ENCODE measurements around the gene PCGF3. TPM values are rescaled to one million over a fixed set of nuclear protein-coding genes. Genes with fewer than 3 reads are reported as not detected.

PCGF3 gene
- total RNA-seq, 1 experiment from 2014 or later: 66.3 TPM

DNA sequence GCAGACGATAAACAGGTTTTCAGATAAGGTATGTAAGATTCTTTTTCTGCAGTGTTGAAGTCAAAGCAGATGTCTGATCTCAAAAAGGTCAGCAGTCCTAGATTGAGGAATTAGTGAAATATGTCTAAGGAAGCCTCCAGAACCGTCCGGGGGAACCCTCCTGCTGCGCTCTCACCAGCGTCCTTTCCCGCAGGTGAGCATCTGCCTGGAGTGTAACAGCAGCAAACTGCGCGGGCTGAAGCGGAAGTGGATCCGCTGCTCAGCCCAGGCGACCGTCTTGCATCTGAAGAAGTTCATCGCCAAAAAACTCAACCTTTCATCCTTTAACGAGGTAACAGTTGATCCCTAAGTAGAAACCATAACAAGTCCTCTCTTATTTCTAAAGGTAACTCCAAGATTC is 55.5 kb downstream of the PCGF3 start (continued):
- no peak for TF ChIP-seq EGR1 (IDR thresholded peaks at IDR 0.05; ENCODE audit: low read depth)
- no peak for TF ChIP-seq CTCF (IDR thresholded peaks at IDR 0.05 in 2 of 3, conservative IDR thresholded peaks at IDR 0.05 in 1 of 3; ENCODE audit: borderline replicate concordance in 1 of 3, insufficient read depth in 1 of 3, low read depth in 2 of 3, low read length in 2 of 3)

DNA sequence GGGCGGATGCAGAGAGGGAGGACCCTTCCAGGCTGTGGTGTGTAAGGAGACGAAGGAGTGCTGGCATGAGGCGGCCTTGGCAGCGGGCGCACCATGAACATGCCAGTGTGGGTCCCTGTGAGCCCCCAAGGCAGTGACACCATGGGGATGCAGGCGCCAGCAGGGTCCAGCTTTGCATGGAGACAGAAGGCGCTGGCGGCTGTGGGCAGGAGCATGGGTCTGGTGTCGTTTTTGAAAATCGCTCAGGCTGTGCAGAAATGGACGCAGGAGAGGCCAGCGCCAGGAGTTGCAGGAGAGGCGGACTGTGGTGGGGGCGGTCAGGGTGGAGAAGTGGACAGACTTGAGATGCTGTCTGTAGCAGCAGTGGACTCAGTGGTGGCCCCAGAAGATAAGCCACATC is 56.1 kb downstream of the PCGF3 start:
- BruUV-seq (replicated peaks): no TSS peak
- Histone ChIP-seq H3K36me3 (ENCODE audit: control insufficient read depth in 1 of 2, insufficient read depth in 2 of 2, low read length in 2 of 2) (peaks cover 16 to 33% of the 10 kb centered on the region in 2 experiments; a peak in 3 of 4 replicates), H4K20me1 (ENCODE audit: insufficient read depth) (no peaks in the 10 kb centered on the region; the same call in 1 of the 2 replicates), H3K9me3 (ENCODE audit: control insufficient read depth in 1 of 2, insufficient read depth in 1 of 2, low read depth in 1 of 2, low read length in 2 of 2) (no peaks in the 10 kb centered on the region), H3K27me3 (ENCODE audit: insufficient read depth, low read length) (no peaks in the 10 kb centered on the region), H3K79me2 (ENCODE audit: insufficient read depth, low read length) (no peaks in the 10 kb centered on the region), H3K4me3 (replicated peaks in 1 of 2; ENCODE audit: low read depth in 1 of 2, low read length in 2 of 2) (no peak overlapping the region), H3K4me2 (ENCODE audit: low read length) (no peak overlapping the region), H3K4me1 (ENCODE audit: control insufficient read depth in 1 of 2, insufficient read depth in 2 of 2, low read length in 2 of 2) (no peaks in the 10 kb centered on the region; a peak in 1 of 4 replicates), H3K9me2 (ENCODE audit: insufficient read depth) (no peaks in the 10 kb centered on the region), H2AFZ (ENCODE audit: low read depth, low read length, poor library complexity, severe bottlenecking) (no peak overlapping the region), H3K27ac (ENCODE audit: low read depth, low read length) (no peak overlapping the region), H3K9ac (ENCODE audit: low read length) (no peak overlapping the region)
- no peak for ATAC-seq
- TF ChIP-seq SIN3A (IDR thresholded peaks at IDR 0.05; ENCODE audit: low read depth): no peak
- TF ChIP-seq JUND (IDR thresholded peaks at IDR 0.05): no peak
- TF ChIP-seq, protein P1, sequence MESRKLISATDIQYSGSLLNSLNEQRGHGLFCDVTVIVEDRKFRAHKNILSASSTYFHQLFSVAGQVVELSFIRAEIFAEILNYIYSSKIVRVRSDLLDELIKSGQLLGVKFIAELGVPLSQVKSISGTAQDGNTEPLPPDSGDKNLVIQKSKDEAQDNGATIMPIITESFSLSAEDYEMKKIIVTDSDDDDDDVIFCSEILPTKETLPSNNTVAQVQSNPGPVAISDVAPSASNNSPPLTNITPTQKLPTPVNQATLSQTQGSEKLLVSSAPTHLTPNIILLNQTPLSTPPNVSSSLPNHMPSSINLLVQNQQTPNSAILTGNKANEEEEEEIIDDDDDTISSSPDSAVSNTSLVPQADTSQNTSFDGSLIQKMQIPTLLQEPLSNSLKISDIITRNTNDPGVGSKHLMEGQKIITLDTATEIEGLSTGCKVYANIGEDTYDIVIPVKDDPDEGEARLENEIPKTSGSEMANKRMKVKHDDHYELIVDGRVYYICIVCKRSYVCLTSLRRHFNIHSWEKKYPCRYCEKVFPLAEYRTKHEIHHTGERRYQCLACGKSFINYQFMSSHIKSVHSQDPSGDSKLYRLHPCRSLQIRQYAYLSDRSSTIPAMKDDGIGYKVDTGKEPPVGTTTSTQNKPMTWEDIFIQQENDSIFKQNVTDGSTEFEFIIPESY (IDR thresholded peaks at IDR 0.05; ENCODE audit: extremely low read depth, insufficient replicate concordance, low read length): no peak
- TF ChIP-seq EGR1 (IDR thresholded peaks at IDR 0.05; ENCODE audit: low read depth): no peak
- TF ChIP-seq SRF (IDR thresholded peaks at IDR 0.05; ENCODE audit: low read depth): no peak
- TF ChIP-seq POLR2AphosphoS5 (IDR thresholded peaks at IDR 0.05; ENCODE audit: low read depth, low read length): no peak
- no peak for TF ChIP-seq ELF1 (IDR thresholded peaks at IDR 0.05; ENCODE audit: borderline replicate concordance, low read depth)
- TF ChIP-seq RAD21 (IDR thresholded peaks at IDR 0.05; ENCODE audit: low read depth): no peak
- TF ChIP-seq, protein P2, sequence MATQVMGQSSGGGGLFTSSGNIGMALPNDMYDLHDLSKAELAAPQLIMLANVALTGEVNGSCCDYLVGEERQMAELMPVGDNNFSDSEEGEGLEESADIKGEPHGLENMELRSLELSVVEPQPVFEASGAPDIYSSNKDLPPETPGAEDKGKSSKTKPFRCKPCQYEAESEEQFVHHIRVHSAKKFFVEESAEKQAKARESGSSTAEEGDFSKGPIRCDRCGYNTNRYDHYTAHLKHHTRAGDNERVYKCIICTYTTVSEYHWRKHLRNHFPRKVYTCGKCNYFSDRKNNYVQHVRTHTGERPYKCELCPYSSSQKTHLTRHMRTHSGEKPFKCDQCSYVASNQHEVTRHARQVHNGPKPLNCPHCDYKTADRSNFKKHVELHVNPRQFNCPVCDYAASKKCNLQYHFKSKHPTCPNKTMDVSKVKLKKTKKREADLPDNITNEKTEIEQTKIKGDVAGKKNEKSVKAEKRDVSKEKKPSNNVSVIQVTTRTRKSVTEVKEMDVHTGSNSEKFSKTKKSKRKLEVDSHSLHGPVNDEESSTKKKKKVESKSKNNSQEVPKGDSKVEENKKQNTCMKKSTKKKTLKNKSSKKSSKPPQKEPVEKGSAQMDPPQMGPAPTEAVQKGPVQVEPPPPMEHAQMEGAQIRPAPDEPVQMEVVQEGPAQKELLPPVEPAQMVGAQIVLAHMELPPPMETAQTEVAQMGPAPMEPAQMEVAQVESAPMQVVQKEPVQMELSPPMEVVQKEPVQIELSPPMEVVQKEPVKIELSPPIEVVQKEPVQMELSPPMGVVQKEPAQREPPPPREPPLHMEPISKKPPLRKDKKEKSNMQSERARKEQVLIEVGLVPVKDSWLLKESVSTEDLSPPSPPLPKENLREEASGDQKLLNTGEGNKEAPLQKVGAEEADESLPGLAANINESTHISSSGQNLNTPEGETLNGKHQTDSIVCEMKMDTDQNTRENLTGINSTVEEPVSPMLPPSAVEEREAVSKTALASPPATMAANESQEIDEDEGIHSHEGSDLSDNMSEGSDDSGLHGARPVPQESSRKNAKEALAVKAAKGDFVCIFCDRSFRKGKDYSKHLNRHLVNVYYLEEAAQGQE (IDR thresholded peaks at IDR 0.05; ENCODE audit: low read depth): no peak
- TF ChIP-seq, protein P3, sequence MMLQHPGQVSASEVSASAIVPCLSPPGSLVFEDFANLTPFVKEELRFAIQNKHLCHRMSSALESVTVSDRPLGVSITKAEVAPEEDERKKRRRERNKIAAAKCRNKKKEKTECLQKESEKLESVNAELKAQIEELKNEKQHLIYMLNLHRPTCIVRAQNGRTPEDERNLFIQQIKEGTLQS (IDR thresholded peaks at IDR 0.05): no peak
- TF ChIP-seq SP1 (IDR thresholded peaks at IDR 0.05; ENCODE audit: low read depth): no peak
- TF ChIP-seq FOSL1 (IDR thresholded peaks at IDR 0.05; ENCODE audit: low read depth): no peak
- no peak for TF ChIP-seq TCF7L2 (IDR thresholded peaks at IDR 0.05; ENCODE audit: borderline replicate concordance, extremely low read depth, insufficient read depth, insufficient read length)
- DNase-seq (ENCODE audit: low read depth, low spot score): no peak
- POLR2A ChIA-PET: no interaction called here
- RAD21 ChIA-PET (ENCODE audit: low non-redundant PET in 1 of 2, low total read pairs in 2 of 2, uncharacterized antibody in 2 of 2, unreplicated experiment in 2 of 2): no interaction called here
- intact Hi-C loops (cut with micrococcal nuclease): loop anchor here (10.0 kb wide), 1 partner anchor 223 kb away; the partner anchor contains the start of gene IDUA
- CTCF ChIA-PET: no interaction called here
